Measurements from ENCODE around the gene TUBA1C. TPM values are rescaled to one million over a fixed set of nuclear protein-coding genes. Genes with fewer than 3 reads are reported as not detected.
A peak's percentile ranks its signal among the peaks of the same experiment; 100 is the strongest.

TUBA1C gene
- total and polyA plus RNA-seq, 9 of the 15 experiments (the other 6 are each of a cell fraction or from before 2014, with no cell fraction given): 755 to 3,012 (median 914) TPM

DNA sequence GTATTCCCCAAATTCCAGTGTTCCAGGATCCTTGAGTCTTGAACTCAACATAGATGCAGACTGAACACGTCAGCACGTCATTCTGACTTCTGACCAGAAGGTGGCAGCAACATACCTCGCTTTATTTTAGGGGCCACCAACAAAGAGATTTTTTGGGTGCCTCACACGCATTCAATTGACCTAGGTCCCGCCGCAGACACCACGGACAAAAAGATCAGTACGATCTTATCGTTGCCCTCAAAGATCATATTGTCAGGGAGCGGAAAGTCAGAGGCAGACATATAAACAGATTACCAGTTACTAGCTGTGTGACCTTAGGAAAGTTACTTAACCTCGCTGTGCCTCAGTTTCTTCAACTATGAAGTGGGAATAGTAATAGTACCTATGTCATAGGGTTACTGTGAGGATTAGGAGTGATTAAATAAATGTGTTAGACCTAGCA is 23.6 kb downstream of the TUBA1C start (continued):
- TF ChIP-seq BRD4 (IDR thresholded peaks at IDR 0.05) (no peak), ZNF24 (IDR thresholded peaks at IDR 0.05) (no peak), KLF16 (IDR thresholded peaks at IDR 0.05) (0 out of 2 replicates have a peak, but pooled peaks have one; percentile 16), HMGN3 (IDR thresholded peaks at IDR 0.05; ENCODE audit: borderline replicate concordance, extremely low read depth, insufficient read length, low read depth, low read length) (no peak), GABPB1 (CRISPR knock-in tag; IDR thresholded peaks at IDR 0.05) (0 out of 2 replicates have a peak, but pooled peaks have one; percentile 42), MCM7 (IDR thresholded peaks at IDR 0.05) (no peak), CCAR2 (IDR thresholded peaks at IDR 0.05; ENCODE audit: low read depth, low read length) (no peak), GATAD2A (IDR thresholded peaks at IDR 0.05) (no peak), ESRRA (IDR thresholded peaks at IDR 0.05; ENCODE audit: borderline replicate concordance, low read depth) (0 out of 2 replicates have a peak, but pooled peaks have one; percentile 46), HMBOX1 (IDR thresholded peaks at IDR 0.05) (0 out of 2 replicates have a peak, but pooled peaks have one; percentile 56), SUPT5H (IDR thresholded peaks at IDR 0.05) (no peak), TAF9B (IDR thresholded peaks at IDR 0.05; ENCODE audit: partially characterized antibody) (no peak), HDAC2 (IDR thresholded peaks at IDR 0.05) (peak; percentile 76), REST (IDR thresholded peaks at IDR 0.05; ENCODE audit: borderline replicate concordance) (peak; percentile 83; the same call in 1 of the 2 replicates), REST (CRISPR knock-in tag; IDR thresholded peaks at IDR 0.05; ENCODE audit: low read depth) (no peak), ZC3H4 (CRISPR knock-in tag; IDR thresholded peaks at IDR 0.05; ENCODE audit: borderline replicate concordance) (no peak)
- TF ChIP-seq, protein P1, sequence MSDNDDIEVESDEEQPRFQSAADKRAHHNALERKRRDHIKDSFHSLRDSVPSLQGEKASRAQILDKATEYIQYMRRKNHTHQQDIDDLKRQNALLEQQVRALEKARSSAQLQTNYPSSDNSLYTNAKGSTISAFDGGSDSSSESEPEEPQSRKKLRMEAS (CRISPR knock-in tag; IDR thresholded peaks at IDR 0.05): no peak
- TF ChIP-seq, protein P2, sequence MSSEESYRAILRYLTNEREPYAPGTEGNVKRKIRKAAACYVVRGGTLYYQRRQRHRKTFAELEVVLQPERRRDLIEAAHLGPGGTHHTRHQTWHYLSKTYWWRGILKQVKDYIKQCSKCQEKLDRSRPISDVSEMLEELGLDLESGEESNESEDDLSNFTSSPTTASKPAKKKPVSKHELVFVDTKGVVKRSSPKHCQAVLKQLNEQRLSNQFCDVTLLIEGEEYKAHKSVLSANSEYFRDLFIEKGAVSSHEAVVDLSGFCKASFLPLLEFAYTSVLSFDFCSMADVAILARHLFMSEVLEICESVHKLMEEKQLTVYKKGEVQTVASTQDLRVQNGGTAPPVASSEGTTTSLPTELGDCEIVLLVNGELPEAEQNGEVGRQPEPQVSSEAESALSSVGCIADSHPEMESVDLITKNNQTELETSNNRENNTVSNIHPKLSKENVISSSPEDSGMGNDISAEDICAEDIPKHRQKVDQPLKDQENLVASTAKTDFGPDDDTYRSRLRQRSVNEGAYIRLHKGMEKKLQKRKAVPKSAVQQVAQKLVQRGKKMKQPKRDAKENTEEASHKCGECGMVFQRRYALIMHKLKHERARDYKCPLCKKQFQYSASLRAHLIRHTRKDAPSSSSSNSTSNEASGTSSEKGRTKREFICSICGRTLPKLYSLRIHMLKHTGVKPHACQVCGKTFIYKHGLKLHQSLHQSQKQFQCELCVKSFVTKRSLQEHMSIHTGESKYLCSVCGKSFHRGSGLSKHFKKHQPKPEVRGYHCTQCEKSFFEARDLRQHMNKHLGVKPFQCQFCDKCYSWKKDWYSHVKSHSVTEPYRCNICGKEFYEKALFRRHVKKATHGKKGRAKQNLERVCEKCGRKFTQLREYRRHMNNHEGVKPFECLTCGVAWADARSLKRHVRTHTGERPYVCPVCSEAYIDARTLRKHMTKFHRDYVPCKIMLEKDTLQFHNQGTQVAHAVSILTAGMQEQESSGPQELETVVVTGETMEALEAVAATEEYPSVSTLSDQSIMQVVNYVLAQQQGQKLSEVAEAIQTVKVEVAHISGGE (CRISPR knock-in tag; IDR thresholded peaks at IDR 0.05): no peak

Data from K562 (cell line).